PC-3 (cell line): Measurements from ENCODE around the gene KNTC1. TPM values are rescaled to one million over a fixed set of nuclear protein-coding genes. Genes with fewer than 3 reads are reported as not detected.

Experiments
- ATAC-seq: fragments of 200-7000 bp; cut with Tn5 transposase; 2 replicates; pipeline ENCODE4 v1.9.1; 2020; ENCODE audit warnings: mild to moderate bottlenecking, moderate library complexity
- BruUV-seq: library from RNA; stranded (reverse); fragments of 400-500 nt; replicated peaks from 2 replicates; lab custom pipeline; 2021; lab: Mats Ljungman, UMichigan
- CTCF ChIA-PET: fragments of 300-600 bp; sonication (Branson Sonifier 250); formaldehyde crosslinking; loops from one replicate; lab custom pipeline; 2022; ENCODE audit warnings: antibody characterized with exemption; lab: Charles Lee
- POLR2A ChIA-PET: fragments of 300-600 bp; sonication (Branson Sonifier 250); formaldehyde crosslinking; loops from one replicate; lab custom pipeline; 2022; ENCODE audit warnings: antibody characterized with exemption; ENCODE audit not compliant: unreplicated experiment; lab: Charles Lee
- DNase-seq: peaks from one replicate; pipeline ENCODE4 v3.0.0-alpha.2; 2015
- H2AFZ ChIP-seq: fragments of 300-600 bp; sonication (generic); 2 replicates; pipeline ENCODE4 v1.6.0; 2016; ENCODE audit warnings: antibody characterized with exemption, low read length
- H3F3A ChIP-seq: fragments of 300-600 bp; sonication (generic); one replicate; pipeline ENCODE4 v1.6.0; 2017; ENCODE audit warnings: antibody characterized with exemption, low read length, control low read depth, mild to moderate bottlenecking; ENCODE audit not compliant: unreplicated experiment
- H3K27ac ChIP-seq: fragments of 300-600 bp; sonication (generic); 2 replicates; pipeline ENCODE4 v1.5.1; 2016; ENCODE audit warnings: mild to moderate bottlenecking, low read length
- H3K27me3 ChIP-seq: fragments of 300-600 bp; sonication (generic); 2 replicates; pipeline ENCODE4 v1.6.1; 2016; ENCODE audit warnings: low read length, mixed read lengths
- H3K36me3 ChIP-seq: fragments of 300-600 bp; sonication (generic); 2 replicates; pipeline ENCODE4 v1.6.1; 2016; ENCODE audit warnings: low read depth, mixed run types, low read length, mixed read lengths
- H3K4me1 ChIP-seq: fragments of 300-600 bp; sonication (generic); 2 replicates; pipeline ENCODE4 v1.5.1; 2016; ENCODE audit warnings: low read length; ENCODE audit not compliant: insufficient read depth
- H3K4me2 ChIP-seq: fragments of 300-600 bp; sonication (generic); 2 replicates; pipeline ENCODE4 v1.6.0; 2016; ENCODE audit warnings: low read length
- H3K4me3 ChIP-seq: fragments of 300-600 bp; sonication (generic); 2 replicates; pipeline ENCODE4 v1.5.1; 2016; ENCODE audit warnings: mild to moderate bottlenecking, low read length, mixed read lengths
- H3K79me2 ChIP-seq: fragments of 300-600 bp; sonication (generic); 2 replicates; pipeline ENCODE4 v1.6.1; 2017; ENCODE audit warnings: low read length, mixed read lengths
- H3K9ac ChIP-seq: fragments of 300-600 bp; sonication (generic); 2 replicates; pipeline ENCODE4 v1.6.0; 2016; ENCODE audit warnings: mild to moderate bottlenecking, low read length
- H3K9me2 ChIP-seq: fragments of 300-600 bp; sonication (generic); replicated peaks from 2 replicates; pipeline ENCODE4 v1.6.1; 2016; ENCODE audit warnings: mixed run types, low read length, mixed read lengths
- H3K9me3 ChIP-seq: fragments of 300-600 bp; sonication (generic); 2 replicates; pipeline ENCODE4 v1.6.1; 2016; ENCODE audit warnings: low read length, mixed read lengths
- H4K20me1 ChIP-seq: fragments of 300-600 bp; sonication (generic); 2 replicates; pipeline ENCODE4 v1.6.1; 2016; ENCODE audit warnings: low read length, mixed read lengths
- CTCF ChIP-seq: fragments of 300-600 bp; sonication (generic); conservative IDR thresholded peaks from 2 replicates; pipeline ENCODE4 v1.5.1; 2017; ENCODE audit warnings: antibody characterized with exemption, low read depth, mild to moderate bottlenecking, low read length
- EZH2 ChIP-seq: fragments of 300-600 bp; sonication (generic); IDR thresholded peaks from one replicate; pipeline ENCODE4 v1.6.1; 2017; ENCODE audit warnings: antibody characterized with exemption, mild to moderate bottlenecking, low read length; ENCODE audit not compliant: unreplicated experiment
- EZH2phosphoT487 ChIP-seq: fragments of 300-600 bp; sonication (generic); IDR thresholded peaks from 2 replicates; pipeline ENCODE4 v1.6.1; 2018; ENCODE audit warnings: mild to moderate bottlenecking, antibody characterized with exemption, low read length, borderline replicate concordance
- intact Hi-C: fragments of 100-400 bp; cut with micrococcal nuclease; formaldehyde crosslinking; loops from 2 replicates; pipeline ENCODE4 v1.9.0; 2023
- total RNA-seq: library from RNA; depleted of rRNA; stranded (reverse); fragments of >200 nt; gene quantifications from 2 replicates; pipeline ENCODE4 v1.2.3, GENCODE V29; 2014

The KNTC1 gene
- total RNA-seq, 1 experiment from 2014 or later = 80.3 TPM

- CTCF ChIA-PET = no interaction called here
These were observed 83.9 kb downstream of the KNTC1 start for GRCh38 chr12:122610911-122611310.

DNA sequence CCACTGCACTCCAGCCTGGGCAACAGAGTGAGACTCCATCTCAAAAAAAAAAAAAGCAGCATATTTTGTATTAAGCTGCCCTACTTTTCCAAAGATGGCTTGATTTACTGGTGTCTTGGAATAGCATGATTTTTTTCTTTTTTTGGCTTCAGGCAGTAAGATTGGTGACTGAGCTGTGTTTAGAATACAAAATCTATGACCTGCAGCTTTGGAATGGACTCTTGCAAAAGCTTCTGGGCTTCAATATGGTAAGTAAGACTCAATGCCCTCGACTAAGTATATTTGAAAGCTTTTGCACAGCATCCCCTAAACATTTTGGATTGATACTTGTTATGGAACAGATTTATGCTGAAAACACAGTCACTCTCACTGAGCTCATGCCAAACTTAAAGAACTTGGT is 87.8 kb downstream of the KNTC1 start:
- no peak for TF ChIP-seq EZH2phosphoT487
- no peak for TF ChIP-seq EZH2
- TF ChIP-seq CTCF = no peak
- H4K20me1 ChIP-seq = no peaks in the 10 kb centered on the region
- no peak overlapping the region for H3K9ac ChIP-seq
- H3F3A ChIP-seq = peaks cover 7% of the 10 kb centered on the region
- H3K4me1 ChIP-seq = peaks cover 21% of the 10 kb centered on the region
- no peaks in the 10 kb centered on the region for H3K79me2 ChIP-seq
- ATAC-seq (no peak), DNase-seq (no peak)
- ChIA-PET CTCF (no interaction called here), POLR2A (no interaction called here)
- H3K9me2 ChIP-seq = no peaks in the 10 kb centered on the region
- H3K27ac ChIP-seq = no peak overlapping the region
- intact Hi-C loops = no loop called here
- BruUV-seq = no TSS peak
- H3K27me3 ChIP-seq = no peaks in the 10 kb centered on the region
- peaks cover 37% of the 10 kb centered on the region for H3K36me3 ChIP-seq
- no peaks in the 10 kb centered on the region for H3K9me3 ChIP-seq
- no peak overlapping the region for H3K4me2 ChIP-seq
- no peak overlapping the region for H3K4me3 ChIP-seq
- H2AFZ ChIP-seq = no peak overlapping the region

More at GRCh38 chr12:122610911-122611310, 83.9 kb downstream of the KNTC1 start:
- DNase-seq (peak; percentile 96), ATAC-seq (peak; percentile 99)
- Histone ChIP-seq H3K27me3 (no peaks in the 10 kb centered on the region), H3K4me3 (peak overlapping the region; percentile 30; the same call in 1 of the 2 replicates), H3K9me2 (no peaks in the 10 kb centered on the region), H3K4me2 (peak overlapping the region; percentile 72), H3K9me3 (no peaks in the 10 kb centered on the region), H3F3A (peaks cover 7% of the 10 kb centered on the region), H3K36me3 (peaks cover 48% of the 10 kb centered on the region), H4K20me1 (no peaks in the 10 kb centered on the region), H3K27ac (peak overlapping the region; percentile 89), H3K4me1 (peaks cover 26% of the 10 kb centered on the region), H3K9ac (peak overlapping the region; percentile 53), H2AFZ (no peak overlapping the region), H3K79me2 (no peaks in the 10 kb centered on the region)
- TF ChIP-seq CTCF (no peak), EZH2phosphoT487 (no peak), EZH2 (no peak)
- BruUV-seq = no TSS peak
- intact Hi-C loops = loop anchor here (2.0 kb wide), 2 partner anchors 22 to 84 kb away; partner anchors contain the start of genes KNTC1 and RSRC2
- POLR2A ChIA-PET = interaction anchor here (0.6 kb wide), 4 partner anchors 52 to 155 kb away, joined by 3 to 4 read pairs (median 3); partner anchors contain the start of gene ZCCHC8

DNA sequence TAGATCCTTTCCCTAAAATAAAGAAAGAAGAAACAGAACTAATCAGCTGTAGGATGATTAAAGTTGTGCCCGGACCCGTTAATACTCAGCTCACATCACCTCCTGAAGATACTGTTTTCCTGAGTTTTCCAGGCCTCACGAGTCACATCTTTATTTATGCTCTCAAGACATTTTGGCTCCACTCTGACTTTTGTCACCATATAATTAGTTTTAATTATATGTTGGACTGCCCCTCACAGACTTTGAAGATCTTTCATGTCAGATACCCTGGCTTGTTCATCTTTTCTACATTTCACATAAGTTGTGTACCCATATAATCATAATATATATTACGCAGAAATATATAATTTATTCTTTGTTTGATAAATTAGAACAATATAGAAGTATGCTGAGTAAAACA is 88.7 kb downstream of the KNTC1 start:
- CTCF ChIA-PET = no interaction called here

More for the DNA sequence above, 88.7 kb downstream of the KNTC1 start:
- no peak overlapping the region for H2AFZ ChIP-seq
- H3K36me3 ChIP-seq = peaks cover 46% of the 10 kb centered on the region
- POLR2A ChIA-PET = no interaction called here
- H3K4me3 ChIP-seq = no peak overlapping the region
- no peak for TF ChIP-seq EZH2
- TF ChIP-seq EZH2phosphoT487 = no peak
- TF ChIP-seq CTCF = no peak
- no peaks in the 10 kb centered on the region for H3K9me2 ChIP-seq
- no peak for ATAC-seq
- no peaks in the 10 kb centered on the region for H3K27me3 ChIP-seq
- peaks cover 12% of the 10 kb centered on the region for H3K4me1 ChIP-seq
- no peaks in the 10 kb centered on the region for H3K79me2 ChIP-seq
- H3K9ac ChIP-seq = no peak overlapping the region
- no peak for DNase-seq
- BruUV-seq = no TSS peak
- H3K9me3 ChIP-seq = no peaks in the 10 kb centered on the region
- no peak overlapping the region for H3K4me2 ChIP-seq
- H3F3A ChIP-seq = peaks cover 7% of the 10 kb centered on the region
- no peaks in the 10 kb centered on the region for H4K20me1 ChIP-seq
- H3K27ac ChIP-seq = no peak overlapping the region
- intact Hi-C loops = no loop called here
